Stomach smooth muscle (tissue), 2 donors: ENCODE results near the gene WIZ.
"Not testable (repeated sequence)": the region's sequence is repeated elsewhere in the genome, so short reads cannot be mapped to it uniquely, and the experiment has no call there.

ENCODE experiments used
- H3K27ac ChIP-seq: one replicate; pipeline ENCODE4 v1.7.0; 2013; ENCODE audit warnings: mild to moderate bottlenecking, low read length, inconsistent platforms
- H3K27me3 ChIP-seq, 2 donors: one replicate each; pipeline ENCODE4 v1.7.0; 2013; ENCODE audit warnings: low read length in 2 of 2; ENCODE audit not compliant: insufficient read depth in 2 of 2, control insufficient read depth in 1 of 2
- H3K36me3 ChIP-seq, 2 donors: one replicate each; pipeline ENCODE4 v1.7.0; 2013; ENCODE audit warnings: low read length in 2 of 2; ENCODE audit not compliant: control insufficient read depth in 2 of 2, insufficient read depth in 2 of 2
- H3K4me1 ChIP-seq: one replicate; pipeline ENCODE4 v1.7.0; 2013; ENCODE audit warnings: low read length; ENCODE audit not compliant: control insufficient read depth, insufficient read depth
- H3K4me3 ChIP-seq, 2 donors: one replicate each; pipeline ENCODE4 v1.7.0; 2013; ENCODE audit warnings: low read length in 2 of 2
- H3K9ac ChIP-seq, 2 donors: one replicate each; pipeline ENCODE4 v1.7.0; 2013; ENCODE audit warnings: low read length in 2 of 2, mild to moderate bottlenecking in 1 of 2
- H3K9me3 ChIP-seq, 2 donors: one replicate each; pipeline ENCODE4 v1.7.0; 2013; ENCODE audit warnings: low read length in 2 of 2; ENCODE audit not compliant: control insufficient read depth in 2 of 2
- donor health status: healthy.
- donor health status: Pancreatic carcinoma.

The WIZ gene

DNA sequence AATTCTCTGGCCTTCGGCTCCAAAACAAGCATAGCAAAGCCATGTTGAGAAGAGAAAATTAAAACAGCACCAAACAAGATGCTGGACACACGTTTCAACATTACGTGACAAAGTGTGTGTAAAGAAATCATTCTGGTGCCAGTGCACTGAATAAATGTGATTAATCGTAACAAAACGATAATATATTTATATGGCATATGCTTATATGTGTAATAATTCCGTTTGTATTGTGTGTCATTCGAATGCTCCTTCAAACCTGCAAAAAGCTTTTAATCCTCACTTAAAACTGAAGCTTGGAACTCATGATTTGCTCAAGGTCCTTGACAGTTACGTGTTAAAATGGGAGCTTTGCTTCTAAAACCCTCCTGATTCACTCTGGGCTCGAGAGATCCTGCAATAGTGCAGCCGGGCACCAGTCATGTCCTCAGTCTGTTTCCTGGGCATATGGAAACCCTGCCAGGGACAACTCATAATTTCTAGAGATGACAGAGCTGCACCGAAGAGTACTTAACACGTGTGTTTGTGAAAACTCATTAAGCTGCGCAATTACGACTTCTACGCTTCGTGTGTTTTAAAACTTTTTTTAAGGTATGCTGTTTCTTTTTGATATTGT, 30.2 kb downstream of the WIZ start:
- no peaks in the 10 kb centered on the region for H3K27me3 ChIP-seq
- peaks cover 0 to 4% of the 10 kb centered on the region in 2 donors for H3K9me3 ChIP-seq
- H3K36me3 ChIP-seq: peaks cover 13 to 22% of the 10 kb centered on the region in 2 donors
- H3K27ac ChIP-seq: peak overlapping the region; percentile 13
- H3K4me1 ChIP-seq: peaks cover 31% of the 10 kb centered on the region
- peak overlapping the region; percentile 93 to 98 for H3K4me3 ChIP-seq
- peak overlapping the region; percentile 73 to 74 for H3K9ac ChIP-seq

GRCh38 chr19:15418579-15419412, 31.0 kb downstream of the WIZ start, which contains the start of gene AKAP8L:
Gene AKAP8L (minus strand): TSS chr19:15418988. CDS start chr19:15418923, 65 bp downstream.
- H3K4me1 ChIP-seq: peaks cover 33% of the 10 kb centered on the region
- peak within 1 kb of the TSS; percentile 79 for H3K27ac ChIP-seq

DNA sequence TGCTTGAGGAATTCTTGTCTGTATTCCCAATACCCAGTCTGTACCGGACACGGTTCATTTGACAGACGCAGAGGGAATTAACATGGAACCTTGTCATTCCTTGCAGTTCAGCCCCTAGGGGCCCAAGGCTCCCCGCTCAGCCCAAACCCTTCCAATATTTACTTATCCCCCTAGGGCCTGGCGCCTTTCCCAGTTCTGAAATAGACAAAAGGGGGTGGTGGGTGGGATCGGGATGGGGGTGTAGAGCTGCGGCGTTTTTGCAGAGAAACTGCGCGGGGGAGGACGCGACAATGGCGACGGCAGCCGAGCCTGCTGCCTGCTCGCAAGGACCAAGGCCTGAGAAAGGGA, 31.6 kb downstream of the WIZ start:
- Histone ChIP-seq H3K4me1 (peaks cover 39% of the 10 kb centered on the region), H3K9me3 (peaks cover 0 to 2% of the 10 kb centered on the region in 2 donors)

More at GRCh38 chr19:15418579-15419412, 31.0 kb downstream of the WIZ start, which contains the start of gene AKAP8L:
- Histone ChIP-seq H3K27me3 (no peaks in the 10 kb centered on the region), H3K4me3 (peak within 1 kb of the TSS; percentile 95 to 98), H3K9me3 (peaks cover 0 to 4% of the 10 kb centered on the region in 2 donors), H3K36me3 (peaks cover 9 to 20% of the 10 kb centered on the region in 2 donors), H3K9ac (peak within 1 kb of the TSS; percentile 82 to 86)

DNA sequence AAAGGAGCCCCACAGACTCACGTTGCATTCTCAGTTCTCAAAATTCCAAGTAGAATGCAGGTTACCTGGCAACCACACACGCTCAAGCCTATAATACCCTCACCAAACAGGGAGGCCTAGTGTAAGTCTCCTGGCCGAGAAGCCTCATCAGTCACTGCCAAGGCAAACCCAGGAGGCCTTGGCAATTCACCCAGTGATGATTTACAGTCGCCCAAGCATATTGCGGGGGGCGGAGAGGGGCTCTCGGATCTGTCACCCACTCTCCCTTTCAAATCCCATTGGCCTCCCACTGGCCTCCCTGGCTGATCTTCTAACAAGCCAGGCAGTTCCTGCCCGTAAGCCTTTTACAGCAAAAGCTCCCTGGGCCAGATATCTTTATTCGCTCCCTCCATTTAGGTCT, 32.1 kb downstream of the WIZ start:
- Histone ChIP-seq H3K9ac (peak overlapping the region; percentile 82 to 86), H3K9me3 (no peaks in the 10 kb centered on the region), H3K4me3 (peak overlapping the region; percentile 95 to 98), H3K27me3 (no peaks in the 10 kb centered on the region), H3K4me1 (peaks cover 44% of the 10 kb centered on the region), H3K36me3 (peaks cover 0 to 11% of the 10 kb centered on the region in 2 donors), H3K27ac (peak overlapping the region; percentile 79)

More for the DNA sequence above, 31.6 kb downstream of the WIZ start:
- Histone ChIP-seq H3K27ac (peak overlapping the region; percentile 79), H3K36me3 (peaks cover 3 to 16% of the 10 kb centered on the region in 2 donors), H3K27me3 (no peaks in the 10 kb centered on the region), H3K9ac (peak overlapping the region; percentile 82 to 86), H3K4me3 (peak overlapping the region; percentile 95 to 98)

- H3K4me3 ChIP-seq: peak overlapping the region in 1 of 2 donors; percentile 47
- H3K9ac ChIP-seq: peak overlapping the region; percentile 36 to 37
- no peaks in the 10 kb centered on the region for H3K27me3 ChIP-seq
- peaks cover 10 to 18% of the 10 kb centered on the region in 2 donors for H3K36me3 ChIP-seq
- no peaks in the 10 kb centered on the region for H3K9me3 ChIP-seq
- peak overlapping the region; percentile 46 for H3K27ac ChIP-seq
- peaks cover 43% of the 10 kb centered on the region for H3K4me1 ChIP-seq
These were observed 36.9 kb downstream of the WIZ start for GRCh38 chr19:15412832-15413231.

GRCh38 chr19:15411351-15411750, 38.4 kb downstream of the WIZ start:
- H3K4me3 ChIP-seq, H3K27me3 ChIP-seq, H3K9me3 ChIP-seq, H3K27ac ChIP-seq, H3K9ac ChIP-seq: not testable (repeated sequence)
- H3K36me3 ChIP-seq: peaks cover 10 to 17% of the 10 kb centered on the region in 2 donors
- peaks cover 35% of the 10 kb centered on the region for H3K4me1 ChIP-seq

- H3K27me3 ChIP-seq: no peaks in the 10 kb centered on the region
- peak overlapping the region in 1 of 2 donors; percentile 64 for H3K4me3 ChIP-seq
- H3K4me1 ChIP-seq: peaks cover 58% of the 10 kb centered on the region
- H3K27ac ChIP-seq: peak overlapping the region; percentile 96
- peak overlapping the region; percentile 32 to 47 for H3K9ac ChIP-seq
- H3K36me3 ChIP-seq: peaks cover 27 to 28% of the 10 kb centered on the region in 2 donors
- H3K9me3 ChIP-seq: no peaks in the 10 kb centered on the region
These were observed 45.0 kb downstream of the WIZ start for GRCh38 chr19:15404780-15405211.

DNA sequence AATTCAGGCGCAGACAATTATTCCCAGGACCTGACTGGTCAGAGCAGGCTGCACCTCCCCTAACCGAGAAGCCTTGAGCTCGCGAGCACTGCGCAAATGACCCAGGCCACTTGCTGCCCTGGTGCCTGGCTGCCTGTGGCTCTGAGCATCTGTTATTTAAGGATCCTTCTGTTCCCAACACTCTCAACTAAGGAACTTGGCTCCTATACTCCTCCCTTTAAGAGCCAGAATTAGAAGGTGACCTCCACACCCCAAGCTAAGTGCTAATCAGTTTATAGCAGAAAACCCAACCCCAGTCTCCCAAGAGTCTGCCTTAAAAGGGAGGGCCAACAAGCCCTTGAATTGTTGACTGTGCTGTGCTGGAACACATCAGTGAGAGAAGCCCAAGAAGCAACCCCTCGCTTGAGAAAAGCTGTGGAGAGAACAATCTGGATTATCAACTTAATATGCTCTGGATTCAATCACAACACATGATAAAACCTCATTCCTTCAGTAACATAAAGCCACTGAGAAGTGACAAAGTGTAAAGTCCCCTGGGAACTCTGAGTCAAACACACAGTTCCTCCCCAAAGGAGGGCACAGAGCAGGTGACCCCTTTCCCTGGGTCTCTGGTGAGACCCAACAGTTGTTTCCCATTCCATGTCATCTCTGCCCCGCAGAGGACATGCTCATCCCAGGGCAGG, 45.5 kb downstream of the WIZ start:
- H3K27ac ChIP-seq: peak overlapping the region; percentile 96
- H3K4me1 ChIP-seq: peaks cover 58% of the 10 kb centered on the region
- peak overlapping the region; percentile 32 to 58 for H3K9ac ChIP-seq

GRCh38 chr19:15403151-15403531, 46.6 kb downstream of the WIZ start:
- peaks cover 33 to 35% of the 10 kb centered on the region in 2 donors for H3K36me3 ChIP-seq
- peak overlapping the region in 1 of 2 donors; percentile 58 for H3K9ac ChIP-seq
- H3K27me3 ChIP-seq: no peaks in the 10 kb centered on the region
- no peaks in the 10 kb centered on the region for H3K9me3 ChIP-seq
- H3K27ac ChIP-seq: peak overlapping the region; percentile 96
- peaks cover 58% of the 10 kb centered on the region for H3K4me1 ChIP-seq
- peak overlapping the region in 1 of 2 donors; percentile 64 for H3K4me3 ChIP-seq

More for the DNA sequence above, 45.5 kb downstream of the WIZ start:
- Histone ChIP-seq H3K4me3 (peak overlapping the region in 1 of 2 donors; percentile 64), H3K9me3 (no peaks in the 10 kb centered on the region), H3K27me3 (no peaks in the 10 kb centered on the region), H3K36me3 (peaks cover 27 to 29% of the 10 kb centered on the region in 2 donors)

- Histone ChIP-seq H3K4me1 (peaks cover 58% of the 10 kb centered on the region), H3K9me3 (no peaks in the 10 kb centered on the region), H3K4me3 (peak overlapping the region in 1 of 2 donors; percentile 64), H3K27ac (peak overlapping the region; percentile 96), H3K27me3 (no peaks in the 10 kb centered on the region), H3K36me3 (peaks cover 39 to 41% of the 10 kb centered on the region in 2 donors), H3K9ac (peak overlapping the region in 1 of 2 donors; percentile 36)
These were observed 47.2 kb downstream of the WIZ start for GRCh38 chr19:15402411-15403150.
